Stimulated activated naive CD8-positive, alpha-beta T cell treated with anti-CD3 and anti-CD28 coated beads, Interleukin-15, Interleukin-2, amounts not matched to agents 100 U/mL and 50 U/mL, for 24 hours (primary cell): ENCODE results near the gene HOXC13.

Source experiments
- ATAC-seq: fragments of 150-1000 bp; cut with Tn5 transposase; one replicate; pipeline ENCODE4 v1.10.0; 2021
- DNase-seq: peaks from one replicate; pipeline ENCODE4 v3.0.0; 2021

The HOXC13 gene

GRCh38 chr12:53995378-53996239, 57.0 kb downstream of the HOXC13 start:
- no peak for DNase-seq

More at GRCh38 chr12:53995378-53996239, 57.0 kb downstream of the HOXC13 start:
- ATAC-seq = no peak
